ENCODE results near the gene KLHL40. TPM values are rescaled to one million over a fixed set of nuclear protein-coding genes. Genes with fewer than 3 reads are reported as not detected.

Gene KLHL40
- total RNA-seq, 1 donor from 2014 or later, result not detected

DNA sequence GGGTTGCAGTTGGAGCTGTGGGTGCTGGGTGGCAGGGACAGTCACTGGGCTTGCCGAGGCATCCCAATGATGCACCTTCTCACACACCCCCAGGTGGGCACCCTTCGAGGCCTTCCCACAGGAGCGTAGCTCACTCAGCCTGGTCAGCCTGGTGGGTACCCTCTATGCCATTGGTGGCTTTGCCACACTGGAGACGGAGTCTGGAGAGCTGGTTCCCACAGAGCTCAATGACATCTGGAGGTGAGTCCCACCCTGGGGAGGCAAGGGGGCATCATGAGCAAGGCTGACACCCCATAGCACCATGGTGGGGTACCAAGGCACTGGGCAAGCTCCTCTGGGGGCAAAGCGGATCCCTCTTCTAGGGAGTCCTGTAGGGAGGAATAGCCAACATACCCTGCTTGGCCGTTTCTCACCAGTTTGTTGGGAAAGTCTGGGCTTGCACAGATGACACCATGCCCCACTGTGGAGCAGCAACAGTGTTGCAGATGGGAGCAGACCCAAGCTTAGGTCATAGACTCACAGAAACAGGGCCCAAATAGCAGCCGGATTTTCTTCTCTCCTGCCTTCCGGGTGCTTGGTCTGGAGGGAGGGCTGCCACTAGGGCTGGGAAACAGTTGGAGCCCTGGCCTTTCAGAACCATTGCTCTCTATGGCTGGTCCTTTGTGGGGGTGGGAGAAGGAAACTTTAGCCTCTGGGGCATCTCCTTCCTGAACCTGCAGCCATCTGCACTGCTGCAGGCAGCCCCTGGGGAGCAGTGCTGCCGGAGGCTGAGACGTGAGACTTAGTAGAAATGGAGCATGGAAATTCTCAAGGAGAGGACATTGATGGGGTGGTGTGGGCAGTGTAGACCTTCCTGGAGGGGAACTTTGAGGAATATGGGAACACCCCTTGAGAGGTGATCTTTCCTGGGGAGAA lies 5.7 kb downstream of the KLHL40 start:
- Mint-ChIP-seq H3K27ac (ENCODE audit: unreplicated experiment) (no peak overlapping the region), H3K4me1 (ENCODE audit: unreplicated experiment) (no peaks in the 10 kb centered on the region)
- TF ChIP-seq, protein P1, sequence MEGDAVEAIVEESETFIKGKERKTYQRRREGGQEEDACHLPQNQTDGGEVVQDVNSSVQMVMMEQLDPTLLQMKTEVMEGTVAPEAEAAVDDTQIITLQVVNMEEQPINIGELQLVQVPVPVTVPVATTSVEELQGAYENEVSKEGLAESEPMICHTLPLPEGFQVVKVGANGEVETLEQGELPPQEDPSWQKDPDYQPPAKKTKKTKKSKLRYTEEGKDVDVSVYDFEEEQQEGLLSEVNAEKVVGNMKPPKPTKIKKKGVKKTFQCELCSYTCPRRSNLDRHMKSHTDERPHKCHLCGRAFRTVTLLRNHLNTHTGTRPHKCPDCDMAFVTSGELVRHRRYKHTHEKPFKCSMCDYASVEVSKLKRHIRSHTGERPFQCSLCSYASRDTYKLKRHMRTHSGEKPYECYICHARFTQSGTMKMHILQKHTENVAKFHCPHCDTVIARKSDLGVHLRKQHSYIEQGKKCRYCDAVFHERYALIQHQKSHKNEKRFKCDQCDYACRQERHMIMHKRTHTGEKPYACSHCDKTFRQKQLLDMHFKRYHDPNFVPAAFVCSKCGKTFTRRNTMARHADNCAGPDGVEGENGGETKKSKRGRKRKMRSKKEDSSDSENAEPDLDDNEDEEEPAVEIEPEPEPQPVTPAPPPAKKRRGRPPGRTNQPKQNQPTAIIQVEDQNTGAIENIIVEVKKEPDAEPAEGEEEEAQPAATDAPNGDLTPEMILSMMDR (IDR thresholded peaks at IDR 0.05), result no peak

DNA sequence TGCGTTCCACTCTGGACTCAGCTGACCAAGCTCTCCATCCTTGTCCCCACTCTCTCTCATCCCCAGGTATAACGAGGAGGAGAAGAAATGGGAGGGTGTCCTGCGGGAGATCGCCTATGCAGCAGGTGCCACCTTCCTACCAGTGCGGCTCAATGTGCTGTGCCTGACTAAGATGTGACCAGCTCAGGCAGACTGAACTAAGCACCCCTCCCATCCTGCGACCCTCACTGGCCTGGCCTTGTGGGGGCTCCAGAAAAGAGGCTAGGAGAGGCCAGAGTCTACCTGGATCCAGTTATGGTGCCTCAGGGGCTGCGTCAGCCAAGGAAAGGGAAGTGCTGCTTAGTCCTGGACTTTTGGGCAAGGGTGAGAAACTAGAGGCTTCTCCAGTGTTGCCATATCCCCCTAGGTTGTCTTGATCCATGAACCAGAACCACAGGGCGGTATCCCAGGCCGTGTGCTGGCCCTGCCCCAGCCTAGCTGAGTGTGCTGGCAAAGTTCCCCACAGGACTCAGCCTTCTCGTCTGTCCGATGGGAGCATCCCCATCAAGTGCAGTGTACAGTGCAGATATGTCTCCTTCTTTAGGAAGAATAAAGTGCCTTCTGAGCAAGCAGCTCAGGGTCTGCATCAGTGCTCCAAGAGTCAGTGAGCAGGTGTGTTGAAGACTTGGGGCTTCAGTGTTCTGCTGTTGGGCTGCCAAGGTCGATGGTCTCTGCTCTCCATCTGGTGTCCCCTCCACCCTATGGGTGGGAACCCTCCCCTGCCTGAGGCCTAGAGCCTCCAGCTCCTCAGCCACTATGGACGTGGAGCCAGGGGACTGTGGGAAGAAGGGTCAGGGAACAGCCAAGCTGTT lies 6.7 kb downstream of the KLHL40 start:
- TF ChIP-seq, protein P1 (IDR thresholded peaks at IDR 0.05), result no peak
- Mint-ChIP-seq H3K9me3 (ENCODE audit: unreplicated experiment) (no peaks in the 10 kb centered on the region), H3K27me3 (ENCODE audit: unreplicated experiment) (peaks cover 17% of the 10 kb centered on the region), H3K4me1 (ENCODE audit: unreplicated experiment) (no peaks in the 10 kb centered on the region), H3K36me3 (ENCODE audit: unreplicated experiment) (no peaks in the 10 kb centered on the region), H3K27ac (ENCODE audit: unreplicated experiment) (no peak overlapping the region), H3K4me3 (ENCODE audit: unreplicated experiment) (no peak overlapping the region)
- no peak for DNase-seq (ENCODE audit: extremely low spot score, unreplicated experiment)

More for the DNA sequence above, 5.7 kb downstream of the KLHL40 start:
- H3K9me3 Mint-ChIP-seq (ENCODE audit: unreplicated experiment), result no peaks in the 10 kb centered on the region
- no peaks in the 10 kb centered on the region for H3K36me3 Mint-ChIP-seq (ENCODE audit: unreplicated experiment)
- H3K4me3 Mint-ChIP-seq (ENCODE audit: unreplicated experiment), result no peak overlapping the region
- peaks cover 17% of the 10 kb centered on the region for H3K27me3 Mint-ChIP-seq (ENCODE audit: unreplicated experiment)
- no peak for DNase-seq (ENCODE audit: extremely low spot score, unreplicated experiment)

DNA sequence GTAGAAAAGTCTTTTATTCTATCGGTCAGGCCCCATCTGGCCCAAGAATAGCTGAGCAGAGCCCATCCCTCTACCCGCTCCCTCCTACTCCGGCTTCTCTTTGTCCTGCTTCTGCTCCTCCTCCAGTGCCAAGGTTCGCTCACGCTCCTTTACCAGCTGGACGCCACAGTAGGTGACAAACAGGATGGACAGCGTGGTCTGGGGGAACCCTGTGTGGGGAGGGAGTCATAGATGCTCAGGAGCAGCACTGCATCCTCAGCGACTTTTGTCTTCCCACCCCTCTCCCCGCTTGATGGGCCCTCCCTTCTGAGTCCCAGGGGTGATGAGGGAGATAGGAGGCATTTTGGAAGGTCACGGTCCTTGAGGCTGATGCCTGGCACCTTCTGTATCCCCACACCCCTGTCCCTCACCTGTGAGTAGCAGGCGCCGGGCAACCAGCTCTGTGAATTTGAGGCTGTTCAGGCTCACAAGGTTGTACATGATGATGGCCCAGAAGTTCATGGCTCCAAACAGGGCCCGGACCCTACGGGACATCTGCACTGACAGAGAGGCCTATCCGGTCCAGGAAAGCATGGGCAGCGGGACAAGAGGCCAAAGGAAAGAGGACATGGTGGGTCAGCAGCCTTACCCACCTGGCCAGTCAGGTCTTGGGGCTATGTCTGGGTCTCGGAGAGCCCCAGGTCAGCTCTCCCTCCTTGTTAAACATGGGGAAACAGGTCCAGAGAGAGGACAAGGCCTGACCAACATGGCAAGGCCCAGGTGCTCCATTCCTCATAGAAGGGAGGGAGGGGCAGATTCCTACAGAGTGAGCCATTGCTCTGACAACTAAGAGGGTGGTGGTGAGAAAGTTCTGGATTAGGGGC lies 7.6 kb downstream of the KLHL40 start:
- Mint-ChIP-seq H3K9me3 (ENCODE audit: unreplicated experiment) (no peaks in the 10 kb centered on the region), H3K36me3 (ENCODE audit: unreplicated experiment) (no peaks in the 10 kb centered on the region), H3K4me3 (ENCODE audit: unreplicated experiment) (no peak overlapping the region), H3K4me1 (ENCODE audit: unreplicated experiment) (no peaks in the 10 kb centered on the region), H3K27me3 (ENCODE audit: unreplicated experiment) (peaks cover 17% of the 10 kb centered on the region), H3K27ac (ENCODE audit: unreplicated experiment) (no peak overlapping the region)
- TF ChIP-seq, protein P1 (IDR thresholded peaks at IDR 0.05), result no peak
- DNase-seq (ENCODE audit: extremely low spot score, unreplicated experiment), result no peak

DNA sequence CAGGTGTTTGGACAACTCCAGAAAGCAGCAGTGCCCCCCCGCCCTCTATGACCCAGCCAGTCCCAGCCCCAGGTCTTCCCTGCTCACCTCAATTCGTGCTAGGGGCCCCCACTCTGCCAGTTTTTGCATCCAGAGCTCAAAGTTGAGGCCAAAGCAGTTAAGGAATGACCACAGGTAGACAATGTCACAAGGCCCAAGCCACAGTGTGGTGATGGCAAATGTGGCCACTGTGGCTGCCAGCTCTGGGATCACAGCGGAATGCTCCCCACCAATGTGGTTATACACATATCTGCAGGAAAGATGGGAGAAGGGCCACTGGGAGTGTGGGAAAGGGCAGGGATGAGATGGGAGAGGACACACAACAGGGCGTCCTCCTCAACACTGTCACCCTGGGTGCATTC lies 8.2 kb downstream of the KLHL40 start:
- no peak overlapping the region for H3K4me3 Mint-ChIP-seq (ENCODE audit: unreplicated experiment)
- H3K9me3 Mint-ChIP-seq (ENCODE audit: unreplicated experiment), result no peaks in the 10 kb centered on the region
- no peak for DNase-seq (ENCODE audit: extremely low spot score, unreplicated experiment)
- no peaks in the 10 kb centered on the region for H3K36me3 Mint-ChIP-seq (ENCODE audit: unreplicated experiment)
- H3K4me1 Mint-ChIP-seq (ENCODE audit: unreplicated experiment), result no peaks in the 10 kb centered on the region
- TF ChIP-seq, protein P1 (IDR thresholded peaks at IDR 0.05), result no peak
- no peak overlapping the region for H3K27ac Mint-ChIP-seq (ENCODE audit: unreplicated experiment)
- H3K27me3 Mint-ChIP-seq (ENCODE audit: unreplicated experiment), result peaks cover 17% of the 10 kb centered on the region
